ENCODE measurements around the gene TBC1D22A.

Gene TBC1D22A

DNA sequence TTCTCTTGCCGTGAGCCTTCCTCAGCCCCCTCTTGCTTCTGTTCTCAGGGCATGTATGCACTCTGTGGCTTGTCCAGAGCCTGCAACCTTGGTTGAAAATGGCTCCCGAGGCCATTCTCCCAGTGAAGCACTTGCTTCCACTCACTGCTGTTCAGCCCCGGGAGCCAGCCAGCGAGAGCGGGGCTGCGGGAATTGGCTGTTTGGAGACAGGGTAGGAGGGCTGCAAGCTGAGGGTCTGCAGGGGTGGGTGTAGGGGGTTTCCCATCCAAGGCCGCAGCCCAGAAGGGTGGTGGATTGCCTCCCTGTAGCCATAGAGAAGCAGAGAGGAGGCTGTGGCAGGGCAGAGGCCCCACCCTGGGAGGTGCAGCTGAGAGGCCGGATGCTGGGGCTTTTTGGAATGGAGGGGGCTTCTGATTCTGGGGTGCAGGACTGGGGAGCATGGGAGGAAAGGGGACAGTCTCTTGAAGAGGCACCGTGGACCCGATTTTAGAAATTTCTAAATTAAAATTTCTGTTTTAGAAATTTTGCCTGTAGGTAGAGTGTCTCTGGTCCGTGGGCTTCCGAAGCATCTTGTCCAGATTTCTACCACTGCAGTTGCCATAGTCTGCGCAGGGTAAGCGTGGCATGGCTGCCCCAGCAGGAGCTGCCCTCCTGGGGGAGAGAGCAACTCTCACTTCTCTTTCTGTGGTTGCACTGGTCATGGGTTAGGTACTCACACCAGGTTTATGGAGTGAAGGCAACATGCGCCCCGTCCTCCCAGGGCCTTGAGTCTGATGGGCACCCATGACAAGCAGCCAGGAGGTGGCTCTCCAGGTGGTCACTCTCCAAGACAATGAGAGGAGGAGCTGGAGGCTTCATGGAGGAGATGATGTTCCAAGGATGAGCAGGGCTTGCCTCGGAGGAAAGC is 100.2 kb downstream of the TBC1D22A start:
- no peak for DNase-seq

DNA sequence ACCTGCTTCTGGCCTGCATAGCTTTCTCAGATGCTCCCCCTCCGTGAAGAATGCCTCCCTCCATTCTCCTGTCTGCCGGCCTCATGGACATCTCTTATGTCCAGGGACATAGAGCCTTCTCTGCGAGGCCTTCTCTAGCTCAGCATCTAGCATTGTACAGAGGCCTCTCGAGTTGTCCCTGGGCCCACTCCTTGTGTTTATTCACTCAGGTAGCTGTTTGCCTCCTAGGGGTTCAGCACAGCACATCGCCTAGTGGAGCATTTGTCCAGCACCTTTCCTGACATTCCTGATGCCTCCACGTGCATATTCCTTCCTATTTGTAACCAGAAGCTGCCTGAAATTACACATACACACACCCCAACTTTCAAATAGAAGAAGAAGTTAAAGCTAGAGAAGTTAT is 101.3 kb downstream of the TBC1D22A start:
- DNase-seq, result no peak

- no peak for DNase-seq
These were observed 102.0 kb downstream of the TBC1D22A start for GRCh38 chr22:46864314-46865051.

GRCh38 chr22:46865052-46865434 is 102.6 kb downstream of the TBC1D22A start:
- DNase-seq, result no peak

- DNase-seq, result no peak
These were observed 103.2 kb downstream of the TBC1D22A start for GRCh38 chr22:46865642-46866041.

DNA sequence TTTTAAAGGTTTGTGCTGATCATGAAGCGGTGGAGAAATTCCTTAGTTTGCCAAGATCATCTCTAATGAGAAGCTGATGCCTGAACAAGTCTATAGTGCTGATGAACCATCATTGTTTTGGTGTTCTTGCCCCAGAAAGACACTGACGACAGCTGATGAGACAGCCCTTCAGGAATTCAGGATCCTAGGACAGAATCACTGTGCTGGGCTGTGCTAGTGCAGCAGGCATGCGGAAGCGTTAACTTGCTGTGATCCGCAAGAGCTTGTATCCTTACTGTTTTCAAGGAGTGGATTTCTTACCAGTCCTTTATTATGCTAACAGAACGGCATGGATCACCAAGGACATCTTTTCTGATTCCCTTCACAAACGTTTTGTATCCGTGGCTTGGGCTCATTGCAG is 104.1 kb downstream of the TBC1D22A start:
- no peak for DNase-seq

DNA sequence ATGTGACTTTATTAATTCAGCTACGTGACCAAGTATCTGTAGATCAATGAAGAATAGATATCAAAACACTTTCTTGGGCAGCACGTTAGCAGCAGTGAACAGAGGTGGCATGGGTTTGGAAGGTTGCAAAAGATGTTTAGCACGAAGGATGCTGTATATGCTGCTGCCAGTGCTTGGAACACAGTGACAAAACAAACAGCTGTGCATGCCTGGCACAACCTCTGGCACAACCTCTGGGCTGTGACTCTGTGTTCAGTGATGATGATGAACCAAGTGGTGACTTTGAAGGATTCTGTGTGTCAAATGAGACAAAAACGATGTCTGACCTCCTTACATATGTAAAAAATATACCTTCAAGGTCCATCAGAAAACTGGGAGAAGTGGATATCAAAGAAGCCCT is 104.7 kb downstream of the TBC1D22A start:
- no peak for DNase-seq

DNA sequence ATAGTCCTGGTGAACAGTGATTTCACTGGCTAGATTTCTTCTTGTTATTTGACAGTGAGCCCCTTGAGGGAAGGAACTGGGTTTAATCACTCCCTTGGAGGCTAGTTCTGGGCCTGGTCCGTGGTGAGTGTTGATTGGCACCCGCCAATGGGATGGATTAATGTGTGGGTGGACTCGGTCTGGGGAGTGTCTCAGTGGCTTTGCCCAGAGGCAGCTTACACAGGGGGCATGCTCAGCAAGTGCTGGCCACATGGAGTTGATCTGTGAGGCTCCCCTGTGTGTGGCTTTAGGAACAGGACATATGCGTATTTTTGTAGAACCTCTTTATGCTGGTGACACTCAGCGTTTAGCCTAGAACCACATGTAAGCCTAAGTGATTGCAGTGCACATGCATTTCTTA is 106.9 kb downstream of the TBC1D22A start:
- DNase-seq, result no peak

DNA sequence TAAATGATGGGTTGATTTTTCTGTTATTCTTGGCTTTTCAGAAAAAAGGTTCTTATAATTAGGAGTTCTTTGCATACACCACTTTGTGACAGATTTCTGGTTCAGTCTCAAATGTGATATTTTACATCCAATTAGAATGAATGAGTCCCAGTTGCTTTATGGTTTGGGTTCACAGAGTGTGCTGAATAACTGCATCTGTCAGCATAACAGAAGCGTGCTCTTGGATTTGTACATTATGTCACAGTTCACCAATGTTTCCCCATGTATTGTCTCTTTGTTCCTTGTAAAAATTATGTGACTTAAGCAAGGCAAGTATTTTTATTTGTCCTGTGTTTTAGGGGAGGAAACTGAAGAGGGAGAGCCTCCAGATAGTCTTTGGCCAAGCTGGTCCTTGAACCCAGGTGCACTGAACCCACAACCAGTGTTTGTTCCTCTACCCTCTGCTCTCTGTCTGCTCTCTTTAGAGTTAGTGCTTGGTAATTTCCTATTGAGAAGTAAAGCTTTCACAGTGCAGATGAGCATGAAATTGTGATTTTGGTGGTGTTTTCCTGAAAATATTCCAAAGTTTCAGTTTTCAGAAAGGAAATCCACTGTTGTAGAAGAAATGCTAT is 107.5 kb downstream of the TBC1D22A start:
- DNase-seq, result no peak

GRCh38 chr22:46871826-46872225 is 109.4 kb downstream of the TBC1D22A start:
- no peak for DNase-seq

- DNase-seq, result no peak
These were observed 112.6 kb downstream of the TBC1D22A start for GRCh38 chr22:46875089-46875488.

- no peak for DNase-seq
These were observed 114.0 kb downstream of the TBC1D22A start for GRCh38 chr22:46876357-46876934.

- no peak for DNase-seq
These were observed 115.9 kb downstream of the TBC1D22A start for GRCh38 chr22:46878191-46878948.

- no peak for DNase-seq
These were observed 116.6 kb downstream of the TBC1D22A start for GRCh38 chr22:46879083-46879482.

- no peak for DNase-seq
These were observed 119.1 kb downstream of the TBC1D22A start for GRCh38 chr22:46881373-46882118.

GRCh38 chr22:46883092-46883910 is 120.9 kb downstream of the TBC1D22A start:
- DNase-seq, result no peak

GRCh38 chr22:46884365-46884764 is 121.9 kb downstream of the TBC1D22A start:
- DNase-seq, result no peak

- DNase-seq, result no peak
These were observed 125.5 kb downstream of the TBC1D22A start for GRCh38 chr22:46887978-46888377.

- DNase-seq, result no peak
These were observed 128.4 kb downstream of the TBC1D22A start for GRCh38 chr22:46890819-46891218.

DNA sequence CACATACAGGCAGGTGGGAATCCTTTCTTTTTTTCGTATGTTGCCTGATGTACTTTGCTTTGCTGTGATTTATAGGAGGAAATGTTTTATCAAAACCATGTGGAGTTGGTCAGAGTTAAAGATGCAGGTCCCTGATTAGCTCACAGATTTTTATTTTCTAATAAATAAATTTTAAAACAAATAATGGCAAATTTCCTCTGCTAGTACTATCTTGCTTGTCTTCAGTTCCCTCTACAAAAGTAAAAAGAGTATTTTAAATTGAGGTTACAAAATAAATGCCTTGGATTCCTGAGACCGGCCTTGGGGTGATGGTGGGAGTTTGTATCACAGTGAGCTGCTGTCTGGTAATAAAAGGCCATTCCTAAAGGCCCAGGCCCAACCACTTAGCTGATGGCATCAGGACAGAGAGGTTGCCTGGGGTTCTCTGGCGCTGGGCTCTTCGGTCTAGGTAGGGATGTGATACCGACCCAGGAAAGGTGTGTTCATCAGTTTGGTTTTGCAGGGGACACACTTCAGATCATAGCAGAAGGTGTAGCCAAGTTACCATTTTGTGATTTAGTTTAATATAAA is 129.0 kb downstream of the TBC1D22A start:
- no peak for DNase-seq
